HG03103 (cell line): Measurements from ENCODE around the gene GNB5.

ENCODE experiments used
- ATAC-seq: cut with Tn5 transposase; IDR thresholded peaks from one replicate; pipeline ENCODE4 v1.9.1; 2021; ENCODE audit warnings: low read depth; ENCODE audit not compliant: unreplicated experiment

Gene GNB5

GRCh38 chr15:52071570-52071969 is 119.6 kb downstream of the GNB5 start:
- no peak for ATAC-seq

DNA sequence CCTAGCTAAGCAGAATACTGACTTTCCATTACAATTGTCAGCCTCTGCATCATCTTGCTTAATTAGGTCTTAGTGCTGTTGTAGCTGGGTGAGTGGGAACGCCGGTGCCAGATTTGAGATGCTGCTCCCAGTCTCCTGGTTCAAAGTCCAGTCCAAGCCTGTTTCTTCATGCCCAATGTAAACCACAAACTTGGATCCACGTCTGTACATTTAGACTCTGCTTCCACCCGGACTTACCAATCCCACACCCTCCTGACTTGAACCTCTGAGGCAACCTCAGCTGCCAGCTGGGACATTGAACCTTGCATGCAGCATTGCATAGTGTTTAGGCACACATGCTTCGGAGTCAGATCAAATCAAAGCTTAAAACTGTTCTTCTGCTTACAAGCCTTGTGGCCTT is 121.6 kb downstream of the GNB5 start:
- ATAC-seq: no peak

- no peak for ATAC-seq
Measured at GRCh38 chr15:52068004-52068615, 123.1 kb downstream of the GNB5 start.

DNA sequence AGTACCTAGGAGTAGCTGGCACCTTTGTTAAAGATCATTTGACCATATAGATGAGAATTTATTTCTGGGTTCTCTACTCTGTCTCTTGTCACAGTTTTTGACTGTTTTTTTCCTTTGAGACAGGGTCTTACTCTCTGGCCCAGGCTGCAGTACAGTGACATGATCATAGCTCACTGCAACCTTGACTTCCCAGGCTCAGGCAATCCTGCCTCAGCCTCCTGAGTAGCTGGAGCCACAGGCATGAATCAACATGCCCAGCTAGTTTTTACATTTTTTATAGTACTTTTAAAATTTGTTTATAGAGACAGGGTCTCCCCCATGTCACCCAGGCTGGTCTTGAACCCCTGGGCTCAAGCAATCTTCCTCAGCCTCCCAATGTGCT is 123.7 kb downstream of the GNB5 start:
- no peak for ATAC-seq

DNA sequence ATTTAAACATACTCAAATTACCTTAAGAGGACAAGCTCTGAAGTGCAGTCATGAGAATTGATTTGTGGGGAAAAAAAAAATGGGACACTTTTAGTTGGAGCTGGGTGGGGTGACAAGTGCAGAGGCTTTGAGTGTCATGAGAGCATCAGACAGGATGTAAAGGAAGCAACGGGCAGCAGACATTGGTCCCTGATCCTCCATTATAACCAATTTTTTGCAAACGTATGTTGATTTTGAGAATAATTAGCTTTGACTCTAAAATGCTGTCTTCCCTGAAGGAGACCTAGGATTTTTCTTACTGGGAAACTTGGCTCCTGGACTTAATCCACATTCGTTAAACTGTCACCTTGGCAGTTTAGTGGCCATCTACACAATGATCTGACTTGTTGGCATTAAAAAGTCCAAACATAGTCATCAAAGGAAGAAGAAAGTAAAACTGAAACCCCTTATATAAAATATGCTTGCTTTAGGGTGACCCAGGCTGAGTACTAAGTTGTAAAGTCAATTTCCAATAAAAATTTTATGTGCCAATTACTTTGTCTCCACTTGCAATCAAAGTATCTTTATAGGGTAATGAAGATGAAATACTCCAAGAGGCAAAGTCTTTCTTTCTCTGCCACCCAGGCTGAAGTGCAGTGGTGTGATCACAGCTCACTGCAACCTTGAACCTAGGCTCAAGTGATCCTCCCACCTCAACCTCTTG is 124.2 kb downstream of the GNB5 start:
- no peak for ATAC-seq
